Glutamatergic neuron (in vitro differentiated cells): ENCODE data around the gene SLC3A2. TPM values are rescaled to one million over a fixed set of nuclear protein-coding genes. Genes with fewer than 3 reads are reported as not detected.
A peak's percentile ranks its signal among the peaks of the same experiment; 100 is the strongest.

Experiments used
- DNase-seq: peaks from one replicate; pipeline ENCODE4 v3.0.0; 2022
- H3K27ac Mint-ChIP-seq: one replicate; pipeline ENCODE4 v1.8.0; 2020; ENCODE audit warnings: mild to moderate bottlenecking, mixed read lengths, inconsistent platforms; ENCODE audit not compliant: unreplicated experiment
- H3K27me3 Mint-ChIP-seq: one replicate; pipeline ENCODE4 v1.8.0; 2020; ENCODE audit warnings: mild to moderate bottlenecking, moderate library complexity, mixed read lengths, inconsistent platforms; ENCODE audit not compliant: unreplicated experiment
- H3K36me3 Mint-ChIP-seq: one replicate; pipeline ENCODE4 v1.8.0; 2020; ENCODE audit warnings: mild to moderate bottlenecking, mixed read lengths, inconsistent platforms; ENCODE audit not compliant: unreplicated experiment
- H3K4me1 Mint-ChIP-seq: one replicate; pipeline ENCODE4 v1.8.0; 2020; ENCODE audit warnings: mild to moderate bottlenecking, low read depth, mixed read lengths, inconsistent platforms; ENCODE audit not compliant: unreplicated experiment
- H3K4me3 Mint-ChIP-seq: one replicate; pipeline ENCODE4 v1.8.0; 2020; ENCODE audit warnings: mild to moderate bottlenecking, mixed read lengths, inconsistent platforms; ENCODE audit not compliant: unreplicated experiment
- H3K9me3 Mint-ChIP-seq: one replicate; pipeline ENCODE4 v1.8.0; 2020; ENCODE audit warnings: mild to moderate bottlenecking, moderate library complexity, mixed read lengths, inconsistent platforms; ENCODE audit not compliant: unreplicated experiment
- CTCF ChIP-seq: fragments of 200-600 bp; sonication (generic); IDR thresholded peaks from one replicate; pipeline ENCODE4 v1.5.0; 2021; ENCODE audit not compliant: partially characterized antibody, unreplicated experiment
- total RNA-seq: library from RNA; stranded (reverse); fragmentation: NEBNext Ultra II Directional; extraction: Animal tissue kit (Norgen Biotek cat#: 25700); gene quantifications from one replicate; pipeline ENCODE4 v1.2.1, GENCODE V29; 2021; ENCODE audit not compliant: unreplicated experiment

The SLC3A2 gene
- total RNA-seq, 1 donor from 2014 or later: 221 TPM

- Mint-ChIP-seq H3K4me1 (peaks cover 38% of the 10 kb centered on the region), H3K4me3 (peak overlapping the region; percentile 100), H3K36me3 (no peaks in the 10 kb centered on the region), H3K27ac (peak overlapping the region; percentile 100), H3K27me3 (peaks cover 17% of the 10 kb centered on the region), H3K9me3 (peaks cover 17% of the 10 kb centered on the region)
- TF ChIP-seq CTCF: no peak
- DNase-seq: peak; percentile 25
These were observed 379 bp upstream of the SLC3A2 start for GRCh38 chr11:62880231-62880802.

GRCh38 chr11:62881579-62882430 lies 1.1 kb downstream of the SLC3A2 start:
- peak overlapping the region; percentile 100 for H3K4me3 Mint-ChIP-seq
- DNase-seq: peak; percentile 90
- peak overlapping the region; percentile 100 for H3K27ac Mint-ChIP-seq
- no peak for TF ChIP-seq CTCF
- H3K36me3 Mint-ChIP-seq: no peaks in the 10 kb centered on the region
- peaks cover 17% of the 10 kb centered on the region for H3K27me3 Mint-ChIP-seq
- H3K4me1 Mint-ChIP-seq: peaks cover 37% of the 10 kb centered on the region
- peaks cover 17% of the 10 kb centered on the region for H3K9me3 Mint-ChIP-seq

GRCh38 chr11:62882431-62882749 lies 1.7 kb downstream of the SLC3A2 start:
- TF ChIP-seq CTCF: no peak
- Mint-ChIP-seq H3K4me3 (peak overlapping the region; percentile 100), H3K27me3 (peaks cover 17% of the 10 kb centered on the region), H3K4me1 (peaks cover 34% of the 10 kb centered on the region), H3K36me3 (no peaks in the 10 kb centered on the region), H3K9me3 (peaks cover 17% of the 10 kb centered on the region), H3K27ac (peak overlapping the region; percentile 100)
- DNase-seq: no peak

GRCh38 chr11:62882788-62883501 lies 2.2 kb downstream of the SLC3A2 start:
- H3K27me3 Mint-ChIP-seq: peaks cover 15% of the 10 kb centered on the region
- no peak for TF ChIP-seq CTCF
- peaks cover 17% of the 10 kb centered on the region for H3K9me3 Mint-ChIP-seq
- DNase-seq: no peak
- H3K27ac Mint-ChIP-seq: peak overlapping the region; percentile 100
- H3K36me3 Mint-ChIP-seq: no peaks in the 10 kb centered on the region
- peaks cover 28% of the 10 kb centered on the region for H3K4me1 Mint-ChIP-seq
- peak overlapping the region; percentile 100 for H3K4me3 Mint-ChIP-seq
